ENCODE results near the gene PTPRU.
"Not testable (repeated sequence)": the region's sequence is repeated elsewhere in the genome, so short reads cannot be mapped to it uniquely, and the experiment has no call there.

Gene PTPRU

DNA sequence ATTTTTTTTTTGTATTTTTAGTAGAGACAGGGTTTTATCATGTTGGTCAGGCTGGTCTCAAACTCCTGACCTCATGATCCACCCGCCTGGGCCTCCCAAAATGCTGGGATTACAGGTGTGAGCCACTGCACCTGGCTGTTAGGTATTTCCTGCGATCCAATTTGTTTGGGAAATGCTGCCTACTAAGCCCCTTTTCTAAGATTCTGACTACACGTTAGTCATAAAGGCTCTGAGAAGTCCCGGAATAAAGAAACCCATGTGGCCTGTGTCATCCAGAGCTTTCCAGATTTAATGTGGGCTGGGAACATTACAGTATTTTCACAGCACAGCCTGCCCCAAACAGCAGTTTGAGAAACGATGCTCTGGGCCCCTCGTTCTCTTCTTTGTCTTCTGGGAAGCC lies 14.1 kb upstream of the PTPRU start:
- not testable (repeated sequence) for DNase-seq

DNA sequence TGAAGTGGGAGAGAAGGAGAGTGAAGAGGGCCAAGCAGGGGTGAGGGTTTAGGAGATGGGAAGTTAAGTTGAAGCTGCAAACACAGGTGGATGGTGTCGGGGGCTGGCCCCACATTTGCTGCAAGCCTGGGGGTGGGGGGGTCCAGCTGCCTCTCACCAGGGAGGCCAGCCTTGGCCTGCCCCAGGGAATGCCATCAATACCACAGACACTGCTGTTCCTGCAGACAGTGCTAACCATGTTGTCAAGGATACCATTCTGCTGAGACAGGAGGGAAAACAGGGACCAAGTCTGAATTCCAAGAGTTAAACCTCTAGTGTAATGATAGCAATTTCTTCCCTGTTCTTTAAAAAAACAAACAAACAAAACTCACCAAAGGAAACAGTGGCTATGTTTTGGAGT lies 13.6 kb upstream of the PTPRU start:
- no peak for DNase-seq

GRCh38 chr1:29223521-29223920 lies 12.8 kb upstream of the PTPRU start:
- DNase-seq, result no peak

GRCh38 chr1:29224356-29224837 lies 11.9 kb upstream of the PTPRU start:
- no peak for DNase-seq

DNA sequence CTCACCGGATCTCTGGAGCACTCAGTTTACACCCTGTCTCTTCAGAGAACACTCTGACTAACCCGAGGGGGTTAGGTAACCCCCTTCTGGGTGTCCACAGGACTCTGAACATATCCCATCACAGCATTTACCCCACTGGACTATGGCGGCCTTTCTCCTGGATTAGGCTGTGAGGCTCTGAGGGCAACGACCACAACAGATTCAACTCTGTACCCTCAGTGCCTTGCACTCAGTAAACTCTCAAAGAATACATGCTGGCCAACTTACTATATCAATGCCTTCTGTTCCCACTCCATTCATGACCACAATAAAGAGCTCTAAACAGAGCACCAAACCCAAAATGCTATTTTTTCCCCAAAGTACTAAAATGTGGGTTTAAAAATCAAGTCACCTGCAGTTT lies 11.0 kb upstream of the PTPRU start:
- DNase-seq, result no peak

DNA sequence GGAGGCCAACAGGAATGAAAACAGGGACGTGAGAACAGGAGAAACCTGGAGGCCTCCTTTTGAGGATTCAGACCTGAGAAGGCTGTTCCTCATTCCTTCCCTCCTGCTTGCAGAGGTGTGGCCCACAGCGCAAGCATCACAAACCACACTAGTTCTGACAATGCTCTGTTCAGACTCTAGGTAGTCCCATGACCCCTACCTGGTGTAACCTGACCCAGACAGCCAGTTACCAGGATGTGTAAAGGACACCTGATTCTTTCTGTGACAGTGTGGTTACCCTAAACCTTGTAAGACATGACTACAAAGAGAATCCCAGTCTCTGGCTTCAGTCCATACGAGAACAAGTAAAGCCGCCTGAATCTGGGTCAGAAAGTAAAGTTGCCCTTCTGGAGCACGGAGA lies 8.8 kb upstream of the PTPRU start:
- DNase-seq, result no peak

- DNase-seq, result no peak
Measured at GRCh38 chr1:29230204-29230552, 6.1 kb upstream of the PTPRU start.

GRCh38 chr1:29230553-29231378 lies 5.6 kb upstream of the PTPRU start, which contains the start of gene MECR:
TSS of gene MECR (minus strand) at chr1:29230934. CDS start at chr1:29230906, 28 bp downstream.
- peak; percentile 90 for DNase-seq

DNA sequence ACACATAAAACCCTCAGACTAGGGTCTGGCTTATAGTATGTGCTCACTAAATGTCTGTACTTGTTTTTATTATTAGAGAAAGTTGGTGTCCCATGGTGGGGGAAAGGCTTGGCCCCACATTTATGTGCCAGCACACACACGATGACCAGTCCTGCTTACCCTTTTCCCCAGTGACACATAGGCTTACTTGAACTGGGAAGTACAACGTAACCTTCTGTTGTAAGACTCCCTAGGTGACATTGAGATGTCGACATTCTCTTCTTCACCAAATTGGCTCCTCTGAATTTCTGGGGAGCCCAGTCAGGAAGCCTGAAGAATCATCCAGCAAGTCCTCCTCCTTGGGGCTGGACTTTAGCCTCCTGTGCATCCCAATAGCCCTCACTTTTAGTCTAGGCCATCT lies 3.9 kb upstream of the PTPRU start:
- no peak for DNase-seq

GRCh38 chr1:29233693-29234092 lies 2.6 kb upstream of the PTPRU start:
- no peak for DNase-seq

DNA sequence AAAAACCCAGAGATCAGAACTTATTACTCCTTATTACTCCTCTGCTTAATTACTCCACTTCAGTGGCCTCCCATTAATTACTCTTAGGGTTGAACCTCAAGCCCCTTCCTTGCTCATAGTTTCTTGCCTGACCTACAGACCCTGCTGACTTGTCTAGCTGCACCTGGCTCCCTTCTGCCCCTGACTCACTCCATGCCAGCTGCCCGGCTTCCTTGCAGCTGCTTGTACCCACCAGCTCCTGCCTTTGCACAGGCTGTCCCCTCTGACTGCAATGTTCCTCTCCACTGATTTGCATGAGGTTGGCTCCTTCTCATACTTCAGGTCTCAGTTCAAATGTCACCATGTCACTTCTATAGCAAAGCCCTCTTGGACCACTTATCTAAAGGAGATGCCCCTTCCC lies 1.9 kb upstream of the PTPRU start:
- DNase-seq, result no peak

DNA sequence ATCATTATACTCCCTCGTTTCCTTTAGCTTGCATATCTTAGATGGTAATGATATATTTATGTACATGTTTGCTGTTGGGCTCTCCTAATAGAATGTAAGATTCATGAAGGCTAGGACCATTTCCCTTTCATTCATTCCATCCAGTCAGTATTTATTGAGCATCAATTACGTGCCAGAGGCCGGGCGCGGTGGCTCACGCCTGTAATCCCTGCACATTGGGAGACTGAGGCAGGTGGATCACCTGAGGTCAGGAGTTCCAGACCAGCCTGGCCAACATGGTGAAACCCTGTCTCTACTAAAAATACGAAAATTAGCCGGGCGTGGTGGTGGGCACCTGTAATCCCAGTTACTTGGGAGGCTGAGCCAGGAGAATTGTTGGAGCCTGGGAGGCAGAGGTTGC lies 1.4 kb upstream of the PTPRU start:
- not testable (repeated sequence) for DNase-seq

GRCh38 chr1:29236712-29237128 lies 398 bp downstream of the PTPRU start:
- DNase-seq, result no peak

DNA sequence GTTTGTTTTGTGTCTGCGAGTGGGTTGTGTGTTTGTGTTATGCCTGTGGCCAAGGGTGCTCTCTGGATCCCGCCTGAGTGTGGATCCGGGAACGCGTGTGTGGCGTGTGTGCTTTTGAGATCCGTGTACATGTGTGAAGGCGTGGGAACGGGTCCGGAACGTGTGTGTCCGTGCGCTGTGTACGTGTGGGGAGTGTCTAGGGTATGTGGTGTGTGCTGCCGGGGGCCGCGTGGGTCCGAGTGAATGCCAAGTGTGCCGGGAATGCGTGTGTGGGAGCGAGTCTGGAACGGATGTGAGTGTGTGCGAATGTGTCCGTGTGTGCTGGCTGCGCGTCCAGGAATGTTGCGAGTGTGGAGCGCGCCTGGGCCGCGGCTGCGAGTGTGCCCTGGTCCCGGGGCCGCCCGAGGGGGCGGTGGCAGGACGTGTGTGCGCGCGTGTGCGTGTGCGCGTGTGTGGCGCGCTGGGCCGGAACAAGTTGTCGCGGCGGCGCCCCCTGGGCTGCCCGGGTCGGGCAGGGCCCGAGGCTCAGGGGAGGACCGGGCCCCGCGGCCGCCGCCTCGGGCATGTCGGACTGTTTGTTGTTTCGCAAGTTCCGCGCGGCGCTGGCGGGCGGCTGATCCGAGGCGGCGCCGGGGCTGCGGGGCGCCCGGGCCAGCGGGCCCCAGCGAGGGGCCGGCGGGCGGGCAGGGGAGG lies 953 bp downstream of the PTPRU start:
- DNase-seq, result no peak

GRCh38 chr1:29237852-29238619 lies 1.7 kb downstream of the PTPRU start:
- no peak for DNase-seq

GRCh38 chr1:29238620-29239002 lies 2.3 kb downstream of the PTPRU start:
- no peak for DNase-seq

- DNase-seq, result no peak
Measured at GRCh38 chr1:29239142-29239541, 2.8 kb downstream of the PTPRU start.

DNA sequence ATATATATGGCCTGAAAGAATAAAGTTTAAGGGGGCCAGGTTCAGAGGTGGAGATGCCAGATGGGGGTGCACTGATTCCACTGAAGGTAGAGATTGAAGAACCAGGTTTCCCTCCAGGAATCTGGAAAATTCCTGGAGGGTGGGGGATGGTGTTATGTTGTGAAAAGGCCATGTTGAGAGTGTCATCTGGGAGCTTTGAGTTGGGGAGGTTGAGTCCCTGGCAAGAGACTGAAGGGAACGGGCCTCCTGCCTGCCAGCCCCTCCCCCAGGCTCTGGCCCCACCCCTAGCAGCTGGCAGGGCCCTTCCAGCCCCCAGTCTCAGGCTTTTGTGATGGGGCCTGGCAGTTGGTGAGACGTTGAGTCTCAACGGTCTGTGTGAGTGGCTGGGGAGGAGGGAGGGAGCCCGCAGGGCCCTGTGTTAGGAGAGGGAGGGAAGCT lies 4.1 kb downstream of the PTPRU start:
- DNase-seq, result no peak

DNA sequence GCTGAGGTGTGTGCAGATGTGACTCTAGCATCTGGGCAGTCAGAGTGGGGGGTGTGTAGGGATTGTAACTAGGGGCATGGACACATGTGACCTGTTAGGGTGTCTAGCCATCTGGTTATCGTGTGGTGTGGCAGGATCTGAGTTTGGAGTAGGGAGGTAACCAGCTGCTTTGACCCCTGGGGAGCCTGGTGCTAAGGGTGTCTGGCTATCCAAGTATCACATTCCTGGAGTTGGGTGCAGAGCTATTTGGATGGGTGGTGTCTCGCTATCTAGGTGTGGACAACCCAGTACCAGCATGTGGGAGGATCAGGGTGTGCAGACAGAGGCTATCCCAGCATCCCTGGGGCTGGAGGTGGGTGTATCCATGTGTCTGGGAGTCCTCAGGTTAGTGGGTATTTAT lies 4.7 kb downstream of the PTPRU start:
- DNase-seq, result no peak

GRCh38 chr1:29243023-29243870 lies 6.9 kb downstream of the PTPRU start:
- no peak for DNase-seq

DNA sequence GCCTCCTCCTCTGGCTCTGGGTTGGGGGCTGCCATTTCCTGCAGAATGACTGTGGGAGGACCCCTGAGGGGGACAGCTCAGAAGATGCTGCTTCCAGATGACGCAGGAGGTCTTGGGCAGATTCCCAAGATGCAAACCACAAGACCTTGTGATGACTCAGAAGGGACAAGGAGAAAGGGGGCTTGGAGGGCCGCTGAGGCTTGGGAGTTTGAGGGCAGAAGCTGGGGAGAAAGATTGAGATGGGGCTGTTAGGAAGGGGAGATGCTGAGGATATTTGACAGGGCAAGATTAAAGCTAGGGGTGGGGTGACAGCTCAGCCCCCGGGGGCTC lies 7.5 kb downstream of the PTPRU start:
- DNase-seq, result no peak

GRCh38 chr1:29245261-29245660 lies 8.9 kb downstream of the PTPRU start:
- DNase-seq, result no peak

DNA sequence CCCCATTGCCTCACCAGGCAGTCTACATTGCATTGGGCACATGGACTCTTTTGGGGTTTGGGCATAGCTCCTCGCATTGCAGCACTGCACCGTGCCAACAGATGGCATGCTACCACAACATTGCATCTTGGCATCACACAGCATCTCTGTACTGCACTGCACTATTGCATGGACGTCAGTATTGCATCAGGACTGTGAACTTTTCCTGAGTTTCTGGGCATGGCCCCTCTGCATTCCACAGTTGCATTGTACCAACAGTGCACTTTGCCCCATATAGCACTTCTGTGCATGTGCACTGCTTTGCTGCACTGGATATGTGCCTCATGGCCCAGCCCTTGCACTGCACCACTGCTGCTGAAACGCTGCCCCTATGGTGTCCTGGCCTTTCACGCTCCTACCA lies 9.6 kb downstream of the PTPRU start:
- DNase-seq, result no peak

Data from HCEC 1CT (cell line).